OCI-LY3 (cell line): ENCODE results near the gene FBH1.

Source experiments
- CTCF ChIP-seq: fragments of 200-600, 300-600 bp; sonication (generic); IDR thresholded peaks from 2 replicates; pipeline ENCODE4 v1.5.1; 2014; ENCODE audit warnings: antibody characterized with exemption, low read length, low read depth
- EZH2phosphoT487 ChIP-seq: fragments of 200-600 bp; shearing (Covaris generic); IDR thresholded peaks from 2 replicates; pipeline ENCODE4 v1.6.1; 2018; ENCODE audit warnings: antibody characterized with exemption, mixed run types, low read depth

GRCh38 chr10:5844345-5845055 lies 45.5 kb upstream of the FBH1 start:
- TF ChIP-seq CTCF (no peak), EZH2phosphoT487 (no peak)
